ENCODE measurements around the gene DGKB.

- no peak for TF ChIP-seq CTCF (IDR thresholded peaks at IDR 0.05)
- no peak for TF ChIP-seq EZH2phosphoT487 (IDR thresholded peaks at IDR 0.05; ENCODE audit: borderline replicate concordance, low read depth)
- TF ChIP-seq FOXJ3 (CRISPR knock-in tag; IDR thresholded peaks at IDR 0.05), result no peak
These were observed 319.0 kb downstream of the DGKB start for GRCh38 chr7:14583518-14583917.

All from SK-N-SH (cell line).